Stomach (tissue), 9 donors: ENCODE data around the gene RNF141. TPM values are rescaled to one million over a fixed set of nuclear protein-coding genes. Genes with fewer than 3 reads are reported as not detected.

Experiments
- DNase-seq, 2 donors: peaks; one replicate each; pipeline versions ENCODE4 v3.0.0 to v3.0.0-alpha.2; 2013 to 2019
- H3K27ac ChIP-seq, 5 donors: fragments of 200-600 bp in 4 of 5; sonication (generic) in 4 of 5; one replicate each; pipeline ENCODE4 v1.5.1; 2013 to 2019; ENCODE audit warnings: mild to moderate bottlenecking in 1 of 5, moderate library complexity in 1 of 5
- H3K27me3 ChIP-seq, 3 donors: fragments of 200-600 bp; sonication (generic); one replicate each; pipeline ENCODE4 v1.5.1; 2017 to 2019; ENCODE audit warnings: mixed run types in 1 of 3
- H3K36me3 ChIP-seq, 4 donors: fragments of 200-600 bp; sonication (generic); 1 replicate in 3 of 4; 2 replicates in 1 of 4; pipeline ENCODE4 v1.5.1; 2016 to 2019
- H3K4me1 ChIP-seq, 4 donors: fragments of 200-600 bp; sonication (generic); one replicate each; pipeline ENCODE4 v1.5.1; 2016 to 2019
- H3K4me3 ChIP-seq, 4 donors: fragments of 200-600 bp; sonication (generic) in 3 of 4; one replicate each; pipeline ENCODE4 v1.5.1; 2016 to 2019; ENCODE audit warnings: mild to moderate bottlenecking in 1 of 4
- H3K9me3 ChIP-seq, 4 donors: fragments of 200-600 bp; sonication (generic); one replicate each; pipeline ENCODE4 v1.5.1; 2016 to 2019
- CTCF ChIP-seq, 7 experiments: fragments of 450-650 bp in 4 of 7; fragments of 200-600 bp in 3 of 7; sonication (generic) in 3 of 7; IDR thresholded peaks; one replicate each; pipeline ENCODE4 v1.5.1; 2016 to 2019; ENCODE audit warnings: antibody characterized with exemption in 7 of 7, control low read depth in 2 of 7, mild to moderate bottlenecking in 1 of 7
- EP300 ChIP-seq: sonication (generic); formaldehyde crosslinking; IDR thresholded peaks from one replicate; pipeline ENCODE4 v1.6.1; 2017; ENCODE audit warnings: antibody characterized with exemption
- POLR2A ChIP-seq, 4 donors: fragments of 450-650 bp; IDR thresholded peaks; one replicate each; pipeline ENCODE4 v1.6.1; 2016; ENCODE audit warnings: antibody characterized with exemption in 4 of 4, control low read depth in 2 of 4, mild to moderate bottlenecking in 1 of 4, moderate library complexity in 1 of 4
- POLR2AphosphoS5 ChIP-seq, 3 donors: sonication (generic); formaldehyde crosslinking; IDR thresholded peaks; one replicate each; pipeline ENCODE4 v1.6.1; 2016; ENCODE audit warnings: antibody characterized with exemption in 3 of 3
- WGBS, 5 donors: extraction: QIAGEN DNeasy Blood & Tissue Kit in 3 of 5; methylation state at CpG; one replicate each; pipeline versions ENCODE4 v1.1.5 to v1.1.7; 2013 to 2018; 5-methylcytosine and 5-hydroxymethylcytosine counted together
- intact Hi-C: fragments of 100-400 bp; cut with DNase I; formaldehyde crosslinking; loops from one replicate; pipeline ENCODE4 v1.15.1; 2023; ENCODE audit warnings: low total_unique reads
- polyA plus RNA-seq, 3 donors: library from polyadenylated mRNA; stranded (reverse); fragments of 200-250 nt; gene quantifications; one replicate each; pipeline ENCODE4 v1.2.3, GENCODE V29; 2013
- total RNA-seq, 5 donors: library from RNA; depleted of rRNA; stranded (reverse); fragments of >200 nt; gene quantifications; one replicate each; pipeline versions ENCODE4 v1.1.0 to v1.2.3, GENCODE V29; 2014 to 2016
- donor health status: healthy with polysubstance abuse.
- donor health status: Bipolar disorder and iron deficiency.
- donor health status: healthy.

Gene RNF141
- total and polyA plus RNA-seq, 8 donors = 6.4 to 71.2 (median 19.1) TPM

GRCh38 chr11:10484461-10485180 is 56.4 kb downstream of the RNF141 start:
- no peak overlapping the region for H3K27ac ChIP-seq
- TF ChIP-seq POLR2A (IDR thresholded peaks at IDR 0.05) (no peak), CTCF (IDR thresholded peaks at IDR 0.05) (no peak), EP300 (no peak), POLR2AphosphoS5 (IDR thresholded peaks at IDR 0.05) (no peak)
- WGBS, 5 donors = 89 to 96% (median 92%) methylated on average over 13 to 16 of the region's 16 CpGs
- H3K27me3 ChIP-seq = no peaks in the 10 kb centered on the region
- DNase-seq = no peak
- H3K4me3 ChIP-seq = no peak overlapping the region
- no peaks in the 10 kb centered on the region for H3K9me3 ChIP-seq
- intact Hi-C loops = no loop called here
- H3K36me3 ChIP-seq = peaks cover 6 to 75% (median 54%) of the 10 kb centered on the region in 4 donors
- peaks cover 0 to 18% (median 2%) of the 10 kb centered on the region in 4 donors for H3K4me1 ChIP-seq

- no peak for DNase-seq
- H3K27ac ChIP-seq = no peak overlapping the region
- no peak overlapping the region for H3K4me3 ChIP-seq
- peaks cover 6 to 74% (median 54%) of the 10 kb centered on the region in 4 donors for H3K36me3 ChIP-seq
- intact Hi-C loops = no loop called here
- TF ChIP-seq POLR2AphosphoS5 (IDR thresholded peaks at IDR 0.05) = no peak
- TF ChIP-seq EP300 = no peak
- TF ChIP-seq POLR2A (IDR thresholded peaks at IDR 0.05) = no peak
- 62 to 90% (median 67%) methylated on average over 3 of the region's 3 CpGs for WGBS, 5 donors
- H3K9me3 ChIP-seq = no peaks in the 10 kb centered on the region
- no peaks in the 10 kb centered on the region for H3K27me3 ChIP-seq
- peaks cover 0 to 9% (median under 1%) of the 10 kb centered on the region in 4 donors for H3K4me1 ChIP-seq
Measured at GRCh38 chr11:10483584-10483983, 57.4 kb downstream of the RNF141 start.

- intact Hi-C loops = no loop called here
- DNase-seq = no peak
- 96 to 100% (median 100%) methylated on average over 1 of the region's 1 CpG for WGBS, 5 donors
Measured at GRCh38 chr11:10483174-10483573, 57.8 kb downstream of the RNF141 start.

GRCh38 chr11:10481560-10482349 is 59.2 kb downstream of the RNF141 start:
- no peak overlapping the region for H3K4me3 ChIP-seq
- no peak for DNase-seq
- intact Hi-C loops = no loop called here
- H3K27ac ChIP-seq = no peak overlapping the region
- H3K27me3 ChIP-seq = no peaks in the 10 kb centered on the region
- peaks cover 6 to 66% (median 48%) of the 10 kb centered on the region in 4 donors for H3K36me3 ChIP-seq
- peaks cover 0 to 5% (median 0%) of the 10 kb centered on the region in 4 donors for H3K4me1 ChIP-seq
- H3K9me3 ChIP-seq = no peaks in the 10 kb centered on the region
- TF ChIP-seq EP300 (no peak), POLR2A (IDR thresholded peaks at IDR 0.05) (no peak), POLR2AphosphoS5 (IDR thresholded peaks at IDR 0.05) (no peak), CTCF (IDR thresholded peaks at IDR 0.05) (no peak)
- WGBS, 5 donors = 93 to 96% (median 95%) methylated on average over 16 of the region's 16 CpGs

More at GRCh38 chr11:10483174-10483573, 57.8 kb downstream of the RNF141 start:
- TF ChIP-seq EP300 (no peak), POLR2A (IDR thresholded peaks at IDR 0.05) (no peak), CTCF (IDR thresholded peaks at IDR 0.05) (no peak), POLR2AphosphoS5 (IDR thresholded peaks at IDR 0.05) (no peak)
- no peak overlapping the region for H3K27ac ChIP-seq
- peaks cover 6 to 77% (median 55%) of the 10 kb centered on the region in 4 donors for H3K36me3 ChIP-seq
- H3K4me3 ChIP-seq = no peak overlapping the region
- H3K9me3 ChIP-seq = no peaks in the 10 kb centered on the region
- H3K27me3 ChIP-seq = no peaks in the 10 kb centered on the region
- peaks cover 0 to 4% (median 0%) of the 10 kb centered on the region in 4 donors for H3K4me1 ChIP-seq
